Panc1 (cell line): ENCODE measurements around the gene CEPT1.

Experiments
- POLR2AphosphoS5 ChIP-seq: IDR thresholded peaks from 2 replicates; pipeline ENCODE4 v1.6.1; 2012; ENCODE audit warnings: mild to moderate bottlenecking, low read depth, low read length, moderate library complexity
- TCF7L2 ChIP-seq: IDR thresholded peaks from 2 replicates; pipeline ENCODE4 v1.6.1; 2011; ENCODE audit warnings: mild to moderate bottlenecking, low read depth, low read length, inconsistent platforms
- TF ChIP-seq, protein P1 (sequence below): fragments of 450-650 bp; IDR thresholded peaks from 2 replicates; pipeline ENCODE4 v1.5.1; 2017; ENCODE audit warnings: mild to moderate bottlenecking
- TF ChIP-seq, protein P2 (sequence below), 2 experiments: IDR thresholded peaks; 2 replicates each; pipeline ENCODE4 v1.6.1; 2011 to 2012; ENCODE audit warnings: low read depth in 2 of 2, control low read depth in 1 of 2, low read length in 1 of 2, mild to moderate bottlenecking in 1 of 2, moderate library complexity in 1 of 2; ENCODE audit not compliant: insufficient read depth in 1 of 2

DNA sequence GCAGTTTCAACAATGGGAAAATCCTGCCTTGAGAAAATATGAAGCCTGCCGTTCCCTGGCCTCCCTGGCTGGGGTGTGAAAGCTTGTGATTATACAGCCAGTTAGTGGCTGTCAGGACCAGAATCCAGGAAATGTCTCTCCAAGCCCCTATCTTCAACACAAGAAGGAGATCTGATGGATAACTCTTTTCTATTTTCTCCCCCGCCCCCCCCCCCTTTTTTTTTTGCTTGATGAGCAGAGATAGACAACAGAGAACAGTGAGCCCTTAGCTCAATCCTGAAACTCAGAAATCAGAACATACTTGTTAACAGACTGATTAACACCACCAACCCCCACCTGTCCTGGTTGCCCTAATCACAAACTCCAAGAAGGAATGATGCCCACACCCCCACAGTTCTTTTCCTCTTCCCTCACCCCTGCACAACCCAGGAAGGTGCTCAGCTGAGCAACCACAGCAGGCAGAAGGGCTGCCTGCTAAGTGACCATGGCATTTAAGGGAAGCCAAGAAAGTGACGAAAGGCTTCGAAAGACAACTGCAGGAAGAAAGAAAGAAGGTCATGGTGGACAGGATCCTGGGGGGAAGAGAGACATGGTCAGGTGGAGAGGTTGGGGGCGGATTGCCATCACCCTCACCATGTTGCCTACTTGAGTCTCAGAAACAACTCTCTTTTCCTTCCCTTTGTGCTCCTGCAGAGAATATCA, 72.8 kb downstream of the CEPT1 start:
- TF ChIP-seq, protein P1, sequence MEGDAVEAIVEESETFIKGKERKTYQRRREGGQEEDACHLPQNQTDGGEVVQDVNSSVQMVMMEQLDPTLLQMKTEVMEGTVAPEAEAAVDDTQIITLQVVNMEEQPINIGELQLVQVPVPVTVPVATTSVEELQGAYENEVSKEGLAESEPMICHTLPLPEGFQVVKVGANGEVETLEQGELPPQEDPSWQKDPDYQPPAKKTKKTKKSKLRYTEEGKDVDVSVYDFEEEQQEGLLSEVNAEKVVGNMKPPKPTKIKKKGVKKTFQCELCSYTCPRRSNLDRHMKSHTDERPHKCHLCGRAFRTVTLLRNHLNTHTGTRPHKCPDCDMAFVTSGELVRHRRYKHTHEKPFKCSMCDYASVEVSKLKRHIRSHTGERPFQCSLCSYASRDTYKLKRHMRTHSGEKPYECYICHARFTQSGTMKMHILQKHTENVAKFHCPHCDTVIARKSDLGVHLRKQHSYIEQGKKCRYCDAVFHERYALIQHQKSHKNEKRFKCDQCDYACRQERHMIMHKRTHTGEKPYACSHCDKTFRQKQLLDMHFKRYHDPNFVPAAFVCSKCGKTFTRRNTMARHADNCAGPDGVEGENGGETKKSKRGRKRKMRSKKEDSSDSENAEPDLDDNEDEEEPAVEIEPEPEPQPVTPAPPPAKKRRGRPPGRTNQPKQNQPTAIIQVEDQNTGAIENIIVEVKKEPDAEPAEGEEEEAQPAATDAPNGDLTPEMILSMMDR, result no peak
- no peak for TF ChIP-seq POLR2AphosphoS5
- TF ChIP-seq, protein P2, sequence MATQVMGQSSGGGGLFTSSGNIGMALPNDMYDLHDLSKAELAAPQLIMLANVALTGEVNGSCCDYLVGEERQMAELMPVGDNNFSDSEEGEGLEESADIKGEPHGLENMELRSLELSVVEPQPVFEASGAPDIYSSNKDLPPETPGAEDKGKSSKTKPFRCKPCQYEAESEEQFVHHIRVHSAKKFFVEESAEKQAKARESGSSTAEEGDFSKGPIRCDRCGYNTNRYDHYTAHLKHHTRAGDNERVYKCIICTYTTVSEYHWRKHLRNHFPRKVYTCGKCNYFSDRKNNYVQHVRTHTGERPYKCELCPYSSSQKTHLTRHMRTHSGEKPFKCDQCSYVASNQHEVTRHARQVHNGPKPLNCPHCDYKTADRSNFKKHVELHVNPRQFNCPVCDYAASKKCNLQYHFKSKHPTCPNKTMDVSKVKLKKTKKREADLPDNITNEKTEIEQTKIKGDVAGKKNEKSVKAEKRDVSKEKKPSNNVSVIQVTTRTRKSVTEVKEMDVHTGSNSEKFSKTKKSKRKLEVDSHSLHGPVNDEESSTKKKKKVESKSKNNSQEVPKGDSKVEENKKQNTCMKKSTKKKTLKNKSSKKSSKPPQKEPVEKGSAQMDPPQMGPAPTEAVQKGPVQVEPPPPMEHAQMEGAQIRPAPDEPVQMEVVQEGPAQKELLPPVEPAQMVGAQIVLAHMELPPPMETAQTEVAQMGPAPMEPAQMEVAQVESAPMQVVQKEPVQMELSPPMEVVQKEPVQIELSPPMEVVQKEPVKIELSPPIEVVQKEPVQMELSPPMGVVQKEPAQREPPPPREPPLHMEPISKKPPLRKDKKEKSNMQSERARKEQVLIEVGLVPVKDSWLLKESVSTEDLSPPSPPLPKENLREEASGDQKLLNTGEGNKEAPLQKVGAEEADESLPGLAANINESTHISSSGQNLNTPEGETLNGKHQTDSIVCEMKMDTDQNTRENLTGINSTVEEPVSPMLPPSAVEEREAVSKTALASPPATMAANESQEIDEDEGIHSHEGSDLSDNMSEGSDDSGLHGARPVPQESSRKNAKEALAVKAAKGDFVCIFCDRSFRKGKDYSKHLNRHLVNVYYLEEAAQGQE (IDR thresholded peaks at IDR 0.05; ENCODE audit: insufficient read depth in 1 of 2, low read depth in 2 of 2, low read length in 1 of 2), result no peak
- no peak for TF ChIP-seq TCF7L2
